Adrenal gland (tissue), 5 donors: ENCODE measurements around the gene SLC45A3.

ENCODE experiments used
- POLR2A ChIP-seq, 2 donors: fragments of 450-650 bp; IDR thresholded peaks; one replicate each; pipeline ENCODE4 v1.6.1; 2017; ENCODE audit warnings: antibody characterized with exemption in 2 of 2, mild to moderate bottlenecking in 2 of 2, moderate library complexity in 1 of 2
- TF ChIP-seq, protein P1 (sequence below), 6 experiments: fragments of 450-650 bp in 4 of 6; fragments of 200-600 bp in 2 of 6; sonication (generic) in 1 of 6; IDR thresholded peaks; 1 replicate in 5 of 6; 2 replicates in 1 of 6; pipeline versions ENCODE4 v1.5.1 to v1.8.0; 2016 to 2021; ENCODE audit warnings: antibody characterized with exemption in 6 of 6, mild to moderate bottlenecking in 2 of 6, moderate library complexity in 1 of 6
- donor health status: DM: no; HTN: no; CAD: no.

DNA sequence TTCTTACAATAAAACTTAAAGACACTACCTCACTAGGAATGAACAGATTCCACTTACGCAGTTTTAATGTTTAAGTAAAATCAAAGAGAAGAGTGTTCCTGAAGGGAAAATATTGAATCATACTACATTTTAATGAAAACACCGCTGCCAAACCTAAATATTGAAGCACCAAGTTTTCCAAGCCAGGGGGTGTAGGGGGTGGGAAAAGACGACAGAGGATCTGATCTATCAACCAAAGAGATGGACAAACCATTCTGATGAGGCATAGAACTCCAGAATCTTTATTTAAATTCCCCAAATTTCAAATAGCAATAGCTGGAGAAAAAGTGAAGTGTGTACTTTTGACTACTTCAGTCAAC lies 49.7 kb downstream of the SLC45A3 start:
- TF ChIP-seq, protein P1, sequence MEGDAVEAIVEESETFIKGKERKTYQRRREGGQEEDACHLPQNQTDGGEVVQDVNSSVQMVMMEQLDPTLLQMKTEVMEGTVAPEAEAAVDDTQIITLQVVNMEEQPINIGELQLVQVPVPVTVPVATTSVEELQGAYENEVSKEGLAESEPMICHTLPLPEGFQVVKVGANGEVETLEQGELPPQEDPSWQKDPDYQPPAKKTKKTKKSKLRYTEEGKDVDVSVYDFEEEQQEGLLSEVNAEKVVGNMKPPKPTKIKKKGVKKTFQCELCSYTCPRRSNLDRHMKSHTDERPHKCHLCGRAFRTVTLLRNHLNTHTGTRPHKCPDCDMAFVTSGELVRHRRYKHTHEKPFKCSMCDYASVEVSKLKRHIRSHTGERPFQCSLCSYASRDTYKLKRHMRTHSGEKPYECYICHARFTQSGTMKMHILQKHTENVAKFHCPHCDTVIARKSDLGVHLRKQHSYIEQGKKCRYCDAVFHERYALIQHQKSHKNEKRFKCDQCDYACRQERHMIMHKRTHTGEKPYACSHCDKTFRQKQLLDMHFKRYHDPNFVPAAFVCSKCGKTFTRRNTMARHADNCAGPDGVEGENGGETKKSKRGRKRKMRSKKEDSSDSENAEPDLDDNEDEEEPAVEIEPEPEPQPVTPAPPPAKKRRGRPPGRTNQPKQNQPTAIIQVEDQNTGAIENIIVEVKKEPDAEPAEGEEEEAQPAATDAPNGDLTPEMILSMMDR (IDR thresholded peaks at IDR 0.05) = no peak
- no peak for TF ChIP-seq POLR2A (IDR thresholded peaks at IDR 0.05)
